ENCODE data around the gene ABCA9.

DNA sequence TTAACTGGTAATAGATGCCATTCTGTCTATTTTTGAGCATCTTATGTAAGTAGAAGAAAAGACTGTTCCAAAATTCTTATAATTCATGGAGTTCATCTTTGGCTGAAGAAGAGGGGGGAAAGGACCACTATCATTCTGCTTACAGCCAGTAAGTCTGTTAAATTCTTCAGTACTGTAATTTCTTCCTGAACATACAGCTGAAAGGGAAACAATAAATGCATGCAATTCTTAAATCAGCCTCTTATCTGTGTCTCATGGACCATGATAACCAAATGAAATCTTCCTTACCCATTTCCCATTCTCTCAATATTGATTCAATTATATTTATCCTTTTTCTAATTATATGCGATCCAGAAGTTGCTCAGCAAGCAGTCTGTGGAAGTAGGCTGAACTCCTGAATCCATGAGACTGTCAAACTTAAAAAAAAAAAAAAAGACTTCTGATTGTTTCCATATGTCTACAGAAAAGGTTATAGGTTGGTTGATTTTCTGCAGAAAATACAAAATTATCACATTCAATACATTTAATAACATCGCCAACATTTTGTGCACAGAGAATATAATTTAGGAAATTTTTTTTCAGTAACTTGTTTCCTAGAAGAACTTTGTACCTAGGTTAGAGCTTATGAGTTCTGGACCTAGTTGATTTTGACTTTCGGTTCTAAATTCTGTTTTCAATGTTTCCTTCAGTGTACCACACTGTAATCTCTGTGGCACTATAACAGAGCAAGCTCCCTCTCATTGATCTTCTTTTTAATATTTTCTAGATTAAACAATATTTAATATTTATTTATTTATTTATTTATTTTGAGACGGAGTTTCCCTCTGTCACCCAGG is 1.2 kb upstream of the ABCA9 start:
- TF ChIP-seq, protein P1, sequence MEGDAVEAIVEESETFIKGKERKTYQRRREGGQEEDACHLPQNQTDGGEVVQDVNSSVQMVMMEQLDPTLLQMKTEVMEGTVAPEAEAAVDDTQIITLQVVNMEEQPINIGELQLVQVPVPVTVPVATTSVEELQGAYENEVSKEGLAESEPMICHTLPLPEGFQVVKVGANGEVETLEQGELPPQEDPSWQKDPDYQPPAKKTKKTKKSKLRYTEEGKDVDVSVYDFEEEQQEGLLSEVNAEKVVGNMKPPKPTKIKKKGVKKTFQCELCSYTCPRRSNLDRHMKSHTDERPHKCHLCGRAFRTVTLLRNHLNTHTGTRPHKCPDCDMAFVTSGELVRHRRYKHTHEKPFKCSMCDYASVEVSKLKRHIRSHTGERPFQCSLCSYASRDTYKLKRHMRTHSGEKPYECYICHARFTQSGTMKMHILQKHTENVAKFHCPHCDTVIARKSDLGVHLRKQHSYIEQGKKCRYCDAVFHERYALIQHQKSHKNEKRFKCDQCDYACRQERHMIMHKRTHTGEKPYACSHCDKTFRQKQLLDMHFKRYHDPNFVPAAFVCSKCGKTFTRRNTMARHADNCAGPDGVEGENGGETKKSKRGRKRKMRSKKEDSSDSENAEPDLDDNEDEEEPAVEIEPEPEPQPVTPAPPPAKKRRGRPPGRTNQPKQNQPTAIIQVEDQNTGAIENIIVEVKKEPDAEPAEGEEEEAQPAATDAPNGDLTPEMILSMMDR (IDR thresholded peaks at IDR 0.05; ENCODE audit: poor library complexity, severe bottlenecking) = no peak
- TF ChIP-seq EZH2 (IDR thresholded peaks at IDR 0.05; ENCODE audit: borderline replicate concordance, insufficient read depth, low read length, poor library complexity, severe bottlenecking) = no peak

Measured in neural cell (in vitro differentiated cells).